CD4-positive, alpha-beta T cell treated with Interleukin-17A for 1 hour (primary cell): ENCODE data around the gene SPTBN1.
A peak's percentile ranks its signal among the peaks of the same experiment; 100 is the strongest.

Experiments
- DNase-seq: peaks from one replicate; pipeline ENCODE4 v3.0.0-alpha.2; 2020

The SPTBN1 gene

DNA sequence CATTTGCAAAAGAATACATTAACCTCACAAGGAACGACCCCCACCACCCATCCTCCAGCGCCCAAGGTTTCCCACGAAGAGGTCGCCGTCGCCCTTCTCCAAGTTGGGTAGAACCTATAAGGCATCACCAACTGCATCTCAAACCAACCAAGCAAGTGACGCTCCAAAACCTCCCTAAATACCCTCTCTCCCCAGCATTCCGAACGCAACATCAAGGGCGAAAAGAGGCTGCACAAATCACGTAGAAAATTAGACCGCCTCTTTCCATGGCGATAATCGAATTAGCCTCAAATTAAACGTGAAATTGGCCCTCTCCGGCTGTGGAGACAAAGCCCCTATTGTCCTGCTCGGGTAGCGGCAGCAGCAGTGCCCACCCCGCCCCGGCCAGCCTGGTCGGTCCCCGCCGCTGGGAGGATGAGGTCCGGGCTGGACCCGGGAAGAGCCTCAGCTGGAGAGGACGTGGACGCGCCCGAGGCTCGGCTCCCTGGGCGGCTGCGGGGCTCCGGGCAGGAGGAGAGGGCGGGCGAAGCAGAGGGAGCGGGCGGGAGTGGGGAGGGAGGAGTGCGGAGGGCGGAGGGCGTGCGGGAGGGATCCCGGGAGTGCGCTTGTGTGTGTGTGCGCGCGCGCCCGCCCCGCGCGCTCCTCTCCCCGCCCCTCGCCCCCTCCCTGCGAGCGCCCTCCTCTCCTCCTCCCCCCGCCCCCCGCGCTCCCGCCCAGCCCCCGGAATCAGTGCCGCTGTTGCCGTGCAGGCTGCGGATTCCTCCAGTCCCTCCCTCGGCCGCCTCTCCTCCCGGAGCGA is at the start of gene SPTBN1:
TSS of gene SPTBN1 (plus strand) at position 765 of the 799 bp plus-strand sequence. CDS start 70,092 bp downstream, outside the sequence.
- DNase-seq, result peak; percentile 8

- no peak for DNase-seq
Observed at GRCh38 chr2:54407693-54408092, 48.4 kb upstream of the SPTBN1 start.

DNA sequence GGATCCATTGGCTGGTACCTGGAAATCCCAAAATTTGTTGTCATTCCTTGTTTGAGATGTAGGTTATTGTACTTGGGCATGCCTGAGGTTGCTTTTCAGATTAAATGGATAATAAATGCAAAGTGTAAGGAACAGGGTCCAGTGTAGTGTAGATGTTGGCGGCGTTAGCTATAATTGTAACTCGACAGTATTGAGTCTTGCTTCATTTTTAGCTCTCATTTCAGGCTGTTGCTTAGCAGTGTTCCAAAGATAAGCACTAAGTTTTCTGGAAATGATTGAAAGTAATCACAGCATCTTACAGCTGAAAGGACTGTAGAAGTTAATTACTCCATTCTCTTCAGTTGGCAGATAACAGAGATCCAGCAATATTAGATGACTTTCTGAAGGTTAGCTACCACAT is 47.8 kb upstream of the SPTBN1 start:
- no peak for DNase-seq

- no peak for DNase-seq
Observed at GRCh38 chr2:54409752-54410151, 46.4 kb upstream of the SPTBN1 start.

GRCh38 chr2:54411801-54412354 is 44.2 kb upstream of the SPTBN1 start:
- DNase-seq, result no peak

- no peak for DNase-seq
Observed at GRCh38 chr2:54416166-54416813, 39.8 kb upstream of the SPTBN1 start.

DNA sequence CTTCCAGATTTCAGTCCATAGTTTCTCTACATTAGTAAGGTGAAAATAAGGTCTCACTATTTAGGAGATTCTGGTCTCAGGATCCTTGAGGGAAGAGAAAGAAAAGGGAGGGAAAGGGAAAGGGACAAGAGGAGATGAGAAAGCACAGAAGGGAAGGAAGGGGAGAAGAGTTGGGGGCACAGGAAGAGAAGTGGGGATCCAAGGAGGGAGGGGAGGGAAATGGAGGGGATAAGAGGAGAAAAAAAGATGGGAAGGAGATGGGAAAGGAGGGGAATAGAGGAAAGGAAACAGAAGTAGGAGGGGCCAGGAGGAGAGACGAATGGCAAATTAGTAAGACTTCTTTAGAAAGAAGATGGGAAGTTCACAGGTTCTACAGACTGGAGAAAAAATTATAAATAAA is 39.2 kb upstream of the SPTBN1 start:
- DNase-seq, result no peak

- DNase-seq, result no peak
Observed at GRCh38 chr2:54417577-54417976, 38.5 kb upstream of the SPTBN1 start.

DNA sequence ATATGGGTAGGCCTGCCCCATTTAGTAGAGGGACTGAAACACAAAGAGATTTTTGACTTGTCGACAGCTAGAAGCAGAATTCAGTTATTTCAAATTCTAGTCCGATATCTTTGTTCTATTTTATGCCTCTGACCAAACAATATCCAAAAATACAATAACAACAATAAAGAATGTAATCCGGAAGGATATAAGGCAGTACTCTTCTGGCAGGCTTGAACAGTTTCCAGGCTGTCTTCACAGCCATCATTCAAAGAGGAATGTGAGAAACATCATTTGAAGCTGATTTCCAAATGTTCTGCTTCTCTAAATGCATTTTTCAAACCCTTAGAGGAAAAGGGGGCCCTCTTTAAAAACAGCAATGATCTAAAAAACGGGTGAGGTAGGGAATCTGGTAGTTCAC is 36.7 kb upstream of the SPTBN1 start:
- DNase-seq, result no peak

DNA sequence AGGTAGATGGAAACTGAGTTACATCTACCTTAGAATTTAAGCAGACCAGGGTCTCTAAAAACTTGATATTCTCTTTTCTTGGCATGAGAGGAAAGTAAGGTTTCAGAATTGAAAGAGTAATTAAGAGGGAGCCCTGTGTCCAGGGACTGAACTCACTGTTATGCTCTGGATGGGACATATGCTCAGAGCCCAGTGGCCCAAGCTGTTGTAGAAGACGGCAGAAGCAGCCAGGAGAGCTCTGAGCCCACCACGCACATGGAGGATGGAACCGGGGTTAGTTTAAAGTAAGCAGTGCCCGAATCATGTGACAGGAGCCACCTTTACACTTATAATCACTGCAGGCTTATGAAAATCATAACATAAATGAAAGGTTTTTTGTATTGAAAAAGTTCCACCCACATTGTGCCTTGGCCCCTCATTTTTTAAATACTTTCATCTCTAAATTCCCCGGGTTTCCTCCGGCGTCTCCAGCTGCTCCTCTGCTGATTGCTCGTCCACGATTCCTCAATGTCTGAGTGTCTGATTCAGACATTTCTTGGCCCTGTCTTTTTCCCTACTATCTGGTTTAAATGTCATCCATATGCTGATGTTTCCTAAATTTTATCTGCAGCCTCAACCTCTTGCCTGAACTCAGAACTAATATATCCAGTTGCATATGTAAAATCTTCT is 36.1 kb upstream of the SPTBN1 start:
- DNase-seq, result no peak

- no peak for DNase-seq
Observed at GRCh38 chr2:54420524-54421172, 35.5 kb upstream of the SPTBN1 start.

DNA sequence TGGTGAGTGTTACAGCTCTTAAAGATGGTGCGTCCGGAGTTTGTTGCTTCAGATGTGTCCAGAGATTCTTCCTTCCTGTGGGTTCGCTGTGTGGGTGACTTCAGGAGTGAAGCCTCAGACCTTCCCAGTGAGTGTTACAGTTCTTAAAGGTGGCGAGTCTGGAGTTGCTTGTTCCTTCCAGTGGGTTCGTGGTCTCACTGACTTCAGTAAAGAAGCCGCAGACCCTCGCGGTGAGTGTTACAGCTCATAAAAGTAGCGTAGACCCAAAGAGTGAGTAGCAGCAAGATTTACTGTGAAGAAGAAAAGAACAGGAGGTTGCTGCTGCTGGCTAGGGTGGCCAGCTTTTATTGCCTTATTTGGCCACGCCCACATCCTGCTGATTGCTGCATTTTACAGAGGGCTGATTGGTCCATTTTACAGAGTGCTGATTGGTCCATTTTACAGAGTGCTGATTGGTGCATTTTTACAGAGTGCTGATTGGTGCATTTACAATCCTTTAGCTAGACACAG is 34.0 kb upstream of the SPTBN1 start:
- peak; percentile 44 for DNase-seq

DNA sequence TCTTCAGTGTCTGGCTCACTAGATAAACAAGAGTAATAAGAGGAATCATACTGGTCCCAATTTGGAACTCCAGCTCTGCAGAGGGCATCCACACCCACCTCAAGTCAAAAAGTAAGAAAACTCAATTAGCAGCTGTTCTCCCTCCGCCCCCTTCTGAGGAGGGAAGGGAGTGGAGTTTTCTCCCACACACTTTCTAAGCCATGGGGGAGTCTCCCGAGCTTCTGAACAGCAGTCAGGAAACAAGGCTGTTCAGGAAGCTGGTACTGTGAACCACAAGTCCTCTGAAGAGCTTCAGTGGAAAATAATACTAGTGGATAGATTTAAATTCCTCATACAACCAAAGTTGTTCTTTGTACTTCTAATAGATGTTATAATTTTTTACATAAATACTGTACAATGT is 32.9 kb upstream of the SPTBN1 start:
- DNase-seq, result no peak

DNA sequence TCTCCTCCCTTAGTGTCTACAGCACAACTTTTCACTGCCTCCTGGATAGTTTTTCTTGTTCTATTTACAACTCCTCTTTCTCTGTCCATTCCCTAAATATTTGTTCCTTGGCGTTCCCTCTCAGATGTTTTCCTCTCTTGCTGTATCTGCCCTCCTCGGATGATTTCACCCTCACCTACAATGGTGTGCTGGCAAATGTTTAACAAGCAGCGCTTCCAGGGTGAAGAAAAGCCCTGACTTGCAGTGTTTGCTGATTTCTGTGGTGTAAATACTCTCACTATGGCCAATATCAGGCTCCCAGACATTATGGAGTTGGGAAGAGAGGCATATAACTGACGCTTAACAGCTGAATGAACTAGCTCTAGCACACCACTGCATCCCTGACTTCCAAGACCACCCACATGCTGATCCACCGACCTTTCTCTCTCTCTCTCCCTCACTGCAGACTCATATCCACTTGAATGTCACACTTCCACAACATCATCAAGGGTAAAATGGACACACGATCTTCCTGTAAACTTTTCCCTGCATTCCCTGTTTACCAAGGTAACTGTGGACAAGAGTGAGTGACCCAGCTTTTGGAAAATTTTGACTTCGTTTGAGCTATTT is 31.5 kb upstream of the SPTBN1 start:
- no peak for DNase-seq

DNA sequence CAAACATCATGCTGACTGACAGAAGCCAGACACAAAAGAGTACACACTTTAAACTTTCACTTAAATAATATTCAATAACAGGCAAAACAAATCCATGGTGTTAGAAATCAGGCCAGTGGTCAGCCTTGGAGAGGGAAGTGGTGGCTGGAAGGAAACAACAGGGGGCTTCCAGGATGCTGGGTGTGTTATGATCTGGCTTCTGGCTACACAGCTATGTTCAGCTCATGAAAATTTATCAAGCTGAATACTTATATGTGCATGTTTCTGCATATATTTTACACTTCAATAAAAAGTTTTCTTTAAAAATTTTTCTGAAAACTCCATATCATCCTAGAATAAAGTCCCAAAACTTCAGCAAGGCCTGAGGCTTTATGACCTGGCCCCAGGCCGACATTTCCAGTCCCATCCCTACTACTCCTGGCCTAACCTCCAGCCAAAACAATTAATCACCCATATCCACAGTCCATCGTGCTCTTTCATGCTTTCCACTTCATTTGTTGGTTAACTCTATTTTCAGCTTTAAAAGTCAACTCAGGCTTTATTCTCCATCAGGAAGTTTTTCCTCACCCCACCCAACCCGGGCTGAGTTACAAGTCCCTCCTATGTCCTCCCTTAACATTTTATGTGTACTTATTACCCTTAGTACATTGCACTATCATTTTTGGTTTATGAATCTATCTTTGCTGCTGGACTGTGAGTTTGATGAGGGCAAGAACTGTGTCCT is 27.9 kb upstream of the SPTBN1 start:
- DNase-seq, result no peak

DNA sequence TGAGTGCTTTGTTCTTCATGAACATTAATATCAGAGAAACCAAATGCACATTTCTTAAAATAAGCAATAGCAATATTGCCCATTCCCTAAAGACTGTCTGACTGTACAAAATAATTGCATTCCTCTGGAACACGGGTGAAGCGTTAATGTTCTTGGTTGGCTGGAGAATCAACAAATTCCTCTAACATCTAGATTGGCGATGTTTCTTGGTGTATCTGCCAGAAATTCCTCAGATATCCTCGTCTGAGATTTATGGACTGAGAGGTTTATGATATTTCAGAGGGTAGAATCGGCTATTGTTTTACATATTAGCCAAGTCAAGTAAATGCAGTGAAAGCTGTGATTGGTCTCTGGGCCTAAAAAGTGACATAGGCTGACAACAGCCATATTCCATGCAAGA is 27.1 kb upstream of the SPTBN1 start:
- no peak for DNase-seq

GRCh38 chr2:54429811-54430551 is 26.1 kb upstream of the SPTBN1 start:
- DNase-seq, result no peak

DNA sequence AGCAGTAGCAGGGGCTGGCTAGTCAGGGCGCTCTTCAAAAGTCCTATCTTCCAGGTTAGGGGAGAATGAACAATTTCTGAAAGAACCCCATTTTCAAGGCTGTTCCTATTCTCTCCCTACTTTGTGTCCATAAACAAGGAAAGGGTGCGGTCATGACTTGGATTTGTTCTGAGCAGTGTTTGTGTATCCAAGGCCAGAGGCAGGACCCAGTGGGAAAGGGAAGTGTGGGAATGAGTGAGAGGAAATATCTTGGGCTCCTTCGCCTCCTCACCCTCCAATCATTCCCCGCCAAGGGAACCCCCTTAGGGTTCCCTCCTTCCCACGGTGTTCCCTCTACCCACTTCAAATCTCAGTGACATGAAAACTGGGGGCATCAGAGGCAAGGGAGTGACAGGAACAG is 25.5 kb upstream of the SPTBN1 start:
- no peak for DNase-seq

GRCh38 chr2:54432251-54433015 is 23.7 kb upstream of the SPTBN1 start:
- DNase-seq, result no peak

DNA sequence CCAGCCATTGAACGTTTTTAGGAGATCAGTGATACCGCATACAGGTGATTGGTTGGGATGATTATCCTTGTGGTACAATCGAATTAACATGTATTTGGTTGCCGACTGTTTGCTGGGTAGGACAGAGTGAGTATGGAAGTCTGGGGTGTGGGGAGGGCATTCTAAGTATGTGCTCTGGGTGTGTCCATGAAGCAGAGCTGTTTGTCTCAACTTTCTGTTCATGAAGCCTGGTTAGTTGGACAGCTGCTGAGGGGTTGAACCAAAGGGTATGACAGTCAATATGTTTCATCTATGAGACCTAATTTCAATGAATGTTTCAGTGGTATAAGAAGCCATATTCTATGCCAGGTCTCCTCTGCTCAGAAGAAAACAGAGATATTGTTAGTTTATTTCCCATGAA is 21.9 kb upstream of the SPTBN1 start:
- no peak for DNase-seq
